Measurements from ENCODE around the gene NRL.

The NRL gene

GRCh38 chr14:24144451-24144850 is 29.7 kb upstream of the NRL start:
- in situ Hi-C loops (cut with MboI; ENCODE audit: low pct_unique_long_range_greater_than_20kb, low sequenced_read_pairs, unreplicated experiment), result no loop called here
- DNase-seq (ENCODE audit: low spot score), result no peak
- TF ChIP-seq CTCF (IDR thresholded peaks at IDR 0.05; ENCODE audit: extremely low read depth, insufficient read depth, missing control alignments), result no peak

- in situ Hi-C loops (cut with MboI; ENCODE audit: low pct_unique_long_range_greater_than_20kb, low sequenced_read_pairs, unreplicated experiment), result no loop called here
- no peak for DNase-seq (ENCODE audit: low spot score)
- TF ChIP-seq CTCF (IDR thresholded peaks at IDR 0.05; ENCODE audit: extremely low read depth, insufficient read depth, missing control alignments), result no peak
Measured at GRCh38 chr14:24143511-24143910, 28.8 kb upstream of the NRL start.

GRCh38 chr14:24141097-24141880 is 26.5 kb upstream of the NRL start, which contains the start of gene EMC9:
TSS of gene EMC9 (minus strand) at chr14:24141591. CDS start at chr14:24141304, 287 bp downstream.
- DNase-seq (ENCODE audit: low spot score), result peak; percentile 97
- TF ChIP-seq CTCF (IDR thresholded peaks at IDR 0.05; ENCODE audit: extremely low read depth, insufficient read depth, missing control alignments), result no peak
- in situ Hi-C loops (cut with MboI; ENCODE audit: low pct_unique_long_range_greater_than_20kb, low sequenced_read_pairs, unreplicated experiment), result no loop called here

- no peak for TF ChIP-seq CTCF (IDR thresholded peaks at IDR 0.05; ENCODE audit: extremely low read depth, insufficient read depth, missing control alignments)
- DNase-seq (ENCODE audit: low spot score), result no peak
- in situ Hi-C loops (cut with MboI; ENCODE audit: low pct_unique_long_range_greater_than_20kb, low sequenced_read_pairs, unreplicated experiment), result no loop called here
Measured at GRCh38 chr14:24139272-24139934, 24.7 kb upstream of the NRL start.

GRCh38 chr14:24138396-24139271 is 23.9 kb upstream of the NRL start:
- TF ChIP-seq CTCF (IDR thresholded peaks at IDR 0.05; ENCODE audit: extremely low read depth, insufficient read depth, missing control alignments), result no peak
- DNase-seq (ENCODE audit: low spot score), result no peak
- in situ Hi-C loops (cut with MboI; ENCODE audit: low pct_unique_long_range_greater_than_20kb, low sequenced_read_pairs, unreplicated experiment), result no loop called here

All from GM13977 (cell line).